ENCODE results near the gene RANBP9. TPM values are rescaled to one million over a fixed set of nuclear protein-coding genes. Genes with fewer than 3 reads are reported as not detected.

RANBP9 gene
- total RNA-seq, 1 experiment from 2014 or later: 17.5 TPM

- Histone ChIP-seq H3K36me3 (ENCODE audit: insufficient read depth, low read length) (peaks cover 5% of the 10 kb centered on the region; the same call in 1 of the 2 replicates), H3K9me3 (ENCODE audit: low read length) (no peaks in the 10 kb centered on the region), H3K4me3 (ENCODE audit: low read length) (peak overlapping the region; percentile 31), H2AFZ (ENCODE audit: low read length) (peak overlapping the region; percentile 98), H4K20me1 (ENCODE audit: insufficient read depth, low read depth, low read length) (peaks cover 13% of the 10 kb centered on the region), H3K27me3 (ENCODE audit: low read length) (no peaks in the 10 kb centered on the region), H3K79me2 (ENCODE audit: low read length) (peaks cover 32% of the 10 kb centered on the region), H3K4me2 (ENCODE audit: low read depth, low read length, poor library complexity, severe bottlenecking) (peak overlapping the region; percentile 70), H3K4me1 (ENCODE audit: low read length) (peaks cover 50% of the 10 kb centered on the region), H3K9me2 (replicated peaks; ENCODE audit: insufficient read depth, low read length) (no peaks in the 10 kb centered on the region), H3K9ac (ENCODE audit: low read length) (peak overlapping the region; percentile 63), H3K27ac (ENCODE audit: low read length) (peak overlapping the region; percentile 70)
- peak; percentile 62 for DNase-seq
These were observed 99.9 kb downstream of the RANBP9 start for GRCh38 chr6:13611715-13612114.

- Histone ChIP-seq H3K4me2 (ENCODE audit: low read depth, low read length, poor library complexity, severe bottlenecking) (no peak overlapping the region), H3K27ac (ENCODE audit: low read length) (no peak overlapping the region), H3K36me3 (ENCODE audit: insufficient read depth, low read length) (peaks cover 6% of the 10 kb centered on the region; the same call in 1 of the 2 replicates), H3K4me3 (ENCODE audit: low read length) (no peak overlapping the region), H3K79me2 (ENCODE audit: low read length) (no peaks in the 10 kb centered on the region), H3K4me1 (ENCODE audit: low read length) (peaks cover 2% of the 10 kb centered on the region; the same call in 1 of the 2 replicates), H3K9ac (ENCODE audit: low read length) (no peak overlapping the region), H2AFZ (ENCODE audit: low read length) (no peak overlapping the region), H4K20me1 (ENCODE audit: insufficient read depth, low read depth, low read length) (no peaks in the 10 kb centered on the region), H3K9me2 (replicated peaks; ENCODE audit: insufficient read depth, low read length) (no peaks in the 10 kb centered on the region), H3K27me3 (ENCODE audit: low read length) (no peaks in the 10 kb centered on the region), H3K9me3 (ENCODE audit: low read length) (no peaks in the 10 kb centered on the region)
- DNase-seq: no peak
These were observed 106.0 kb downstream of the RANBP9 start for GRCh38 chr6:13605634-13606033.

- no peaks in the 10 kb centered on the region for H4K20me1 ChIP-seq (ENCODE audit: insufficient read depth, low read depth, low read length)
- no peak for DNase-seq
- H3K27ac ChIP-seq (ENCODE audit: low read length): no peak overlapping the region
- H3K9me2 ChIP-seq (replicated peaks; ENCODE audit: insufficient read depth, low read length): no peaks in the 10 kb centered on the region
- peaks cover 9% of the 10 kb centered on the region; the same call in 1 of the 2 replicates for H3K36me3 ChIP-seq (ENCODE audit: insufficient read depth, low read length)
- no peaks in the 10 kb centered on the region for H3K4me1 ChIP-seq (ENCODE audit: low read length)
- no peaks in the 10 kb centered on the region for H3K9me3 ChIP-seq (ENCODE audit: low read length)
- H3K4me3 ChIP-seq (ENCODE audit: low read length): no peak overlapping the region
- H3K4me2 ChIP-seq (ENCODE audit: low read depth, low read length, poor library complexity, severe bottlenecking): no peak overlapping the region
- H3K9ac ChIP-seq (ENCODE audit: low read length): no peak overlapping the region
- no peaks in the 10 kb centered on the region for H3K79me2 ChIP-seq (ENCODE audit: low read length)
- no peak overlapping the region for H2AFZ ChIP-seq (ENCODE audit: low read length)
- no peaks in the 10 kb centered on the region for H3K27me3 ChIP-seq (ENCODE audit: low read length)
These were observed 106.9 kb downstream of the RANBP9 start for GRCh38 chr6:13604546-13605416.

- H3K9me2 ChIP-seq (replicated peaks; ENCODE audit: insufficient read depth, low read length): no peaks in the 10 kb centered on the region
- no peaks in the 10 kb centered on the region for H3K27me3 ChIP-seq (ENCODE audit: low read length)
- H3K4me3 ChIP-seq (ENCODE audit: low read length): no peak overlapping the region
- no peaks in the 10 kb centered on the region for H3K79me2 ChIP-seq (ENCODE audit: low read length)
- no peak overlapping the region for H2AFZ ChIP-seq (ENCODE audit: low read length)
- no peak for DNase-seq
- H3K27ac ChIP-seq (ENCODE audit: low read length): no peak overlapping the region
- no peak overlapping the region for H3K4me2 ChIP-seq (ENCODE audit: low read depth, low read length, poor library complexity, severe bottlenecking)
- H3K36me3 ChIP-seq (ENCODE audit: insufficient read depth, low read length): peaks cover 9% of the 10 kb centered on the region; the same call in 1 of the 2 replicates
- H3K9me3 ChIP-seq (ENCODE audit: low read length): no peaks in the 10 kb centered on the region
- H4K20me1 ChIP-seq (ENCODE audit: insufficient read depth, low read depth, low read length): no peaks in the 10 kb centered on the region
- H3K4me1 ChIP-seq (ENCODE audit: low read length): no peaks in the 10 kb centered on the region
- no peak overlapping the region for H3K9ac ChIP-seq (ENCODE audit: low read length)
These were observed 107.5 kb downstream of the RANBP9 start for GRCh38 chr6:13604135-13604534.

GRCh38 chr6:13600036-13600435 lies 111.6 kb downstream of the RANBP9 start:
- DNase-seq: no peak
- Histone ChIP-seq H2AFZ (ENCODE audit: low read length) (no peak overlapping the region), H3K9me3 (ENCODE audit: low read length) (no peaks in the 10 kb centered on the region), H3K9me2 (replicated peaks; ENCODE audit: insufficient read depth, low read length) (no peaks in the 10 kb centered on the region), H3K27ac (ENCODE audit: low read length) (no peak overlapping the region), H4K20me1 (ENCODE audit: insufficient read depth, low read depth, low read length) (no peaks in the 10 kb centered on the region), H3K4me3 (ENCODE audit: low read length) (no peak overlapping the region), H3K4me1 (ENCODE audit: low read length) (no peaks in the 10 kb centered on the region), H3K9ac (ENCODE audit: low read length) (no peak overlapping the region), H3K4me2 (ENCODE audit: low read depth, low read length, poor library complexity, severe bottlenecking) (no peak overlapping the region), H3K36me3 (ENCODE audit: insufficient read depth, low read length) (peaks cover 12% of the 10 kb centered on the region; the same call in 1 of the 2 replicates), H3K79me2 (ENCODE audit: low read length) (no peaks in the 10 kb centered on the region), H3K27me3 (ENCODE audit: low read length) (no peaks in the 10 kb centered on the region)

GRCh38 chr6:13597073-13597472 lies 114.6 kb downstream of the RANBP9 start:
- Histone ChIP-seq H2AFZ (ENCODE audit: low read length) (no peak overlapping the region), H4K20me1 (ENCODE audit: insufficient read depth, low read depth, low read length) (no peaks in the 10 kb centered on the region), H3K4me1 (ENCODE audit: low read length) (no peaks in the 10 kb centered on the region), H3K27ac (ENCODE audit: low read length) (no peak overlapping the region), H3K79me2 (ENCODE audit: low read length) (no peaks in the 10 kb centered on the region), H3K4me2 (ENCODE audit: low read depth, low read length, poor library complexity, severe bottlenecking) (no peak overlapping the region), H3K36me3 (ENCODE audit: insufficient read depth, low read length) (peaks cover 9% of the 10 kb centered on the region; the same call in 1 of the 2 replicates), H3K9me3 (ENCODE audit: low read length) (no peaks in the 10 kb centered on the region), H3K4me3 (ENCODE audit: low read length) (no peak overlapping the region), H3K9ac (ENCODE audit: low read length) (no peak overlapping the region), H3K27me3 (ENCODE audit: low read length) (no peaks in the 10 kb centered on the region), H3K9me2 (replicated peaks; ENCODE audit: insufficient read depth, low read length) (no peaks in the 10 kb centered on the region)
- no peak for DNase-seq

GRCh38 chr6:13593720-13594119 lies 117.9 kb downstream of the RANBP9 start:
- H3K4me2 ChIP-seq (ENCODE audit: low read depth, low read length, poor library complexity, severe bottlenecking): no peak overlapping the region
- no peaks in the 10 kb centered on the region for H3K79me2 ChIP-seq (ENCODE audit: low read length)
- DNase-seq: no peak
- no peak overlapping the region for H2AFZ ChIP-seq (ENCODE audit: low read length)
- no peaks in the 10 kb centered on the region for H4K20me1 ChIP-seq (ENCODE audit: insufficient read depth, low read depth, low read length)
- no peak overlapping the region for H3K27ac ChIP-seq (ENCODE audit: low read length)
- no peak overlapping the region for H3K4me3 ChIP-seq (ENCODE audit: low read length)
- H3K27me3 ChIP-seq (ENCODE audit: low read length): no peaks in the 10 kb centered on the region
- H3K9ac ChIP-seq (ENCODE audit: low read length): no peak overlapping the region
- H3K9me2 ChIP-seq (replicated peaks; ENCODE audit: insufficient read depth, low read length): no peaks in the 10 kb centered on the region
- 0 out of 2 replicates have a peak, but pooled peaks cover 3% of the 10 kb centered on the region for H3K36me3 ChIP-seq (ENCODE audit: insufficient read depth, low read length)
- no peaks in the 10 kb centered on the region for H3K9me3 ChIP-seq (ENCODE audit: low read length)
- no peaks in the 10 kb centered on the region for H3K4me1 ChIP-seq (ENCODE audit: low read length)

- Histone ChIP-seq H3K27me3 (ENCODE audit: low read length) (no peaks in the 10 kb centered on the region), H3K9ac (ENCODE audit: low read length) (no peak overlapping the region), H3K4me2 (ENCODE audit: low read depth, low read length, poor library complexity, severe bottlenecking) (no peak overlapping the region), H4K20me1 (ENCODE audit: insufficient read depth, low read depth, low read length) (no peaks in the 10 kb centered on the region), H3K4me1 (ENCODE audit: low read length) (no peaks in the 10 kb centered on the region), H3K9me3 (ENCODE audit: low read length) (no peaks in the 10 kb centered on the region), H2AFZ (ENCODE audit: low read length) (no peak overlapping the region), H3K27ac (ENCODE audit: low read length) (no peak overlapping the region), H3K4me3 (ENCODE audit: low read length) (no peak overlapping the region), H3K9me2 (replicated peaks; ENCODE audit: insufficient read depth, low read length) (no peaks in the 10 kb centered on the region), H3K79me2 (ENCODE audit: low read length) (no peaks in the 10 kb centered on the region), H3K36me3 (ENCODE audit: insufficient read depth, low read length) (0 out of 2 replicates have a peak, but pooled peaks cover 3% of the 10 kb centered on the region)
- DNase-seq: no peak
These were observed 118.5 kb downstream of the RANBP9 start for GRCh38 chr6:13593103-13593502.

Measured in Karpas-422 (cell line).